ENCODE measurements around the gene NANOGP8. TPM values are rescaled to one million over a fixed set of nuclear protein-coding genes. Genes with fewer than 3 reads are reported as not detected.
"Not testable (repeated sequence)": the region's sequence is repeated elsewhere in the genome, so short reads cannot be mapped to it uniquely, and the experiment has no call there.

Gene NANOGP8
- total RNA-seq, 1 experiment from 2014 or later: not detected

DNA sequence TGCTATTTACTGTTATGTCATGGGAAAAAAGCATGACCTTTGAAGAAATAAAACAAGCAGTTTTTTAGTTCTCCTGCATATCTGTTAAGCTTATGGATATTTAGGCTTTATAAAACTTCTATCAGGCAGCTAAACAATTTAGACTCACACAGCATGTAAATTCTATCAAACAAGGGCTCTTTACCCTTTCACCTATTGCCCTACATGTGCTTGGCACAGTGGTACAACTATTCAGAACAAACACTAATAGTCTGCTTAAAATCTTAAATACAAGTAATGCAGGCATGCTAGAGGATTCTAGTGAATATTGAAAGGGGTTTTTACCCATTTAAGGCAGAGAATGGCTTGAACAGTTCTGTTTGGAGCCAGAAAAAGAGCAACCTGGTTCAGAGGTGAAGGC is 23.4 kb upstream of the NANOGP8 start:
- Histone ChIP-seq H3K4me3 (no peak overlapping the region), H3K36me3 (no peaks in the 10 kb centered on the region), H3K4me1 (no peaks in the 10 kb centered on the region), H3K9me3 (replicated peaks) (no peaks in the 10 kb centered on the region), H3K27ac (no peak overlapping the region), H3K27me3 (peaks cover 10% of the 10 kb centered on the region)
- DNase-seq: no peak

DNA sequence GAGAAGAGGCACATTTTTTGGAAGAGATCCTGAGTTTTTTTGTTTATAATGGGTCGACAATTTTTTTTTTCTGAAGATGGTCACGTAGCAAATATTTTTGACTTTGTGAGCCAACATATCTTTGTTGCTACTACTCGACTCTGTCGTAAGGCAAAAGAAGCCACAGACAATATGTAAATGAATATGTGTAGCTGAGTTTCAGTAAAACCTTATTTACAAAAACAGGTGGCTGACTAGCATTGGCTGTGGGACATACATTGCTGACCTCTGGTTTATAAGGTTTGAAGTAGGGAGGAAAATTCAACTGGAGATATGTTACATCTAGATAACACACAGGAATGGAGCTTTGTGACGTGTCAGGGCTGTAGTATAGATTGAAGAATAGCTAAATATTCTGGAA is 22.5 kb upstream of the NANOGP8 start:
- H3K27me3 ChIP-seq: peaks cover 3% of the 10 kb centered on the region; the same call in 1 of the 2 replicates
- no peaks in the 10 kb centered on the region for H3K9me3 ChIP-seq (replicated peaks)
- no peak for DNase-seq
- H3K36me3 ChIP-seq: no peaks in the 10 kb centered on the region
- no peaks in the 10 kb centered on the region for H3K4me1 ChIP-seq
- H3K4me3 ChIP-seq: no peak overlapping the region
- H3K27ac ChIP-seq: no peak overlapping the region

DNA sequence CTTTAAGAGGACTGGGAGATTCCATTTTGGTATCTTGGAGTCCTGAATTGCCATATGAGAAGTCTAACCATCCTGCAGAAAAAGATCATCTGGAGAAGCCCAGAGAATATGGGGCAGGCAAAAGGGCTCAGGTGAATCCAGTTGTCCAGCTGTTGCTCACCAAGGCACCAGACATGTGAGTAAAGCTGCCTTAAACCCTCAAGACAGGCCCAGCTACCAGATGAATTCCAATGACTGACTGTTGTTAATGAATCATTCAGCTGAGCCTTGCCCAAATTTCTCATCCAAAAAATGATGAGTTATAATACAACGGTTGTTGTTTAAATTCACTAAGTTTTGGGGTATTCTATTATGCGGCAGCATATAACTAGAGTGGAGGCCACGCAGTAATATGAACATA is 22.0 kb upstream of the NANOGP8 start:
- no peaks in the 10 kb centered on the region for H3K4me1 ChIP-seq
- H3K9me3 ChIP-seq (replicated peaks): no peaks in the 10 kb centered on the region
- no peak for DNase-seq
- H3K36me3 ChIP-seq: no peaks in the 10 kb centered on the region
- H3K27me3 ChIP-seq: peaks cover 3% of the 10 kb centered on the region; the same call in 1 of the 2 replicates
- no peak overlapping the region for H3K4me3 ChIP-seq
- no peak overlapping the region for H3K27ac ChIP-seq

DNA sequence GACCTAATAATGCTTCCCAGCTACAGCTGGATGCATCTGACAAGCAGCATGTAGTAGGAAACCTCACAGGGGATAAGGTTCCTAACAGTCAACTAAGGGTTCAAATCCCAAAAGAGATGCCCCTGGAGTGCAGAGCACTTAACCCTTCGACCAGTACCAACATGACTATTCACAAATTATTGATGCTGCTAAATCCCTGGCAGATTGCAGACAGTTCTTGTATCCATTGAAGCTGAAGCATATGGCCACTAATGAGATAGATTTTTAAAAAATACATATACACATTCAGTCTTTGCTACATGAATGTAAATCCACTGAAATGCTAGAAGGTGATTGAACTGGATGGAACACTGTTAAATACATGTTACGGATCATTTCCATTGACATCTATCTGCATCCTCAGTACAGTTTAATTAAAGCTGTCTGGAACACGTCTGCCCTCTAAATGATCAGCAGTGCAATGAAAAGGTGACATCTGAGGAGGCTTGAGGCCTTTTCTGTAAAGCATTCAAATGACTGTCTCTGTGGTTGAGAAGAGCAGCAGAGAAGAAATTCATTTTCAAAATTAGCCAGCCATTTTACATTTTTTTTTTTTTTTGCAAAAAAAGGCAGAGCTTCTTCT is 19.5 kb upstream of the NANOGP8 start:
- H3K9me3 ChIP-seq (replicated peaks): no peaks in the 10 kb centered on the region
- no peaks in the 10 kb centered on the region for H3K36me3 ChIP-seq
- no peak for DNase-seq

DNA sequence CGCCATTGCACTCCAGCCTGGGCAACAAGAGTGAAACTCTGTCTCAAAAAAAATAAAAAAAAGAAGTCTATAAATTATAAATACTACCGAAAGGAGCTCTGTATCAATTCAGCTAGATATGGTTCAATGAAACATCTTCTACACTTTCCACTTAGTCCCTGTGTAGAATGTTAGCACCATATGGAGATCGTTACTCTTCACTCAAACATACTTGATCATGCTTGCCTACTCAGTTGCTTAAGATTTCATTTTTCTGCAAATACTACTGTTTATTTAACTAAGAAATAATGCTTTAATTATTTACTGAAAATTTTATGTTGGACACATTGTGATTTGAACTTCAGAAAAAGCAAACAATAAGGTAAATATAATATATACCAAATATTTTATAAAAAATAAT is 17.1 kb upstream of the NANOGP8 start:
- Histone ChIP-seq H3K27me3 (peaks cover 3% of the 10 kb centered on the region), H3K4me3 (no peak overlapping the region), H3K9me3 (replicated peaks) (no peaks in the 10 kb centered on the region), H3K4me1 (no peaks in the 10 kb centered on the region), H3K36me3 (no peaks in the 10 kb centered on the region), H3K27ac (no peak overlapping the region)
- DNase-seq: no peak

More for the DNA sequence above, 19.5 kb upstream of the NANOGP8 start:
- Histone ChIP-seq H3K27me3 (peaks cover 3% of the 10 kb centered on the region; the same call in 1 of the 2 replicates), H3K27ac (no peak overlapping the region), H3K4me3 (no peak overlapping the region), H3K4me1 (no peaks in the 10 kb centered on the region)

DNA sequence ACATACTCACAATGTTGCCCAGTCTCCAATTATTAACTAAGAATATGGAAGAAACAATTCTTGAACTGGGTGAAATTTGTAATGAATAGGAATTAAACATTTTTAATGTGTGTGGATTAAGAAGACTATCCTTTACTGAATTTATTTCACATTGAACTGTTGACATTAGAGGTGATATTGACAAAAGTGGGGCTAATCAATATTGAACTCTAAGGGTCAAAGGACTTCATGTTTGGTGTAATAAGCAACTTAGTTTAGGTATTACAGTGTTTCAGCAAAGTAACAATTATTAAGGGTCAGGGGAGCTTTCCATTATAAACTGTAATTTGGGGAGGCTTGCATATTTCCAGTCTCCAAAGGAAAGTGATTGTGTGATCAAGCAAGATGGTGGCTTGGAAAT is 16.2 kb upstream of the NANOGP8 start:
- no peaks in the 10 kb centered on the region for H3K4me1 ChIP-seq
- H3K9me3 ChIP-seq (replicated peaks): no peaks in the 10 kb centered on the region
- H3K4me3 ChIP-seq: no peak overlapping the region
- no peaks in the 10 kb centered on the region for H3K36me3 ChIP-seq
- no peak overlapping the region for H3K27ac ChIP-seq
- H3K27me3 ChIP-seq: peaks cover 3% of the 10 kb centered on the region
- DNase-seq: no peak

DNA sequence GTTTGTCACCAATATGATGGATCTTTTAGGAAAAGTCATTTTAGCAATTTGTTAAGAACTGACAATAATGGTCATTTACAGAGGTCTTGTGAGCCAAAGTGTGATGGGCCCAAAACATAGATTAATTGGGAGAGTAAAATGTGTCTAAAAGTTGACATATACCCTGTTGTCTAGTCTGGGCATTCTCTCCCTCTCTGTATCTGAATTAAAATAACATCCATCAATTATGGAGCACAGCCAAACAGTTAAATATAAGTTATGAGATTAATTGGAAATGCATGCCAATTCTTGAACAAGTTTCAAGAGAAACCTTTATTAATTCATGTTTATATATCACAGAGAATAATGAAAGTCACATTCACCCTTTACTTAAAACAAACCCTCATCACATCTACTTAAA is 13.6 kb upstream of the NANOGP8 start:
- no peak overlapping the region for H3K27ac ChIP-seq
- H3K4me3 ChIP-seq: no peak overlapping the region
- no peak for DNase-seq
- no peaks in the 10 kb centered on the region; the same call in 1 of the 2 replicates for H3K27me3 ChIP-seq
- H3K36me3 ChIP-seq: no peaks in the 10 kb centered on the region
- H3K9me3 ChIP-seq (replicated peaks): no peaks in the 10 kb centered on the region
- no peaks in the 10 kb centered on the region for H3K4me1 ChIP-seq

DNA sequence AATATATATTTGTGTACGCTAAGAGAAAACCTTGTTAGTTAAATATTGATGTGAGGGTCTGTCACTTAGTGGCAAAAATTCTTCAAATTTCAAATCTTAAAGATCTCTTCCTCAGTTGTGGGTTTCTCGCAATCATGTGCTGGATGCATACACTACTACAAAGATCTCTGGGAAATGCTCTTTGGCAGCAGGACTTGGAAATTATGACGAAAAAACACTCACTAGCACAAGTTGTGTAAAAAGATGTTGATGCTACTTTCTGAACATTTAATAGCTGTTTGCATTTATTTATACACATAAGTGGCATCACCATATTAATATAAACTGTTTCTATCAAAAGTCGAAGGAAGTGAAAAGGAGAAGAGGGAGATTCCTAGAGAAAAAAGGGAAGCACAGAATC is 10.8 kb upstream of the NANOGP8 start:
- Histone ChIP-seq H3K4me3 (no peak overlapping the region), H3K27ac (no peak overlapping the region), H3K9me3 (replicated peaks) (no peaks in the 10 kb centered on the region), H3K27me3 (no peaks in the 10 kb centered on the region; the same call in 1 of the 2 replicates), H3K4me1 (no peaks in the 10 kb centered on the region), H3K36me3 (no peaks in the 10 kb centered on the region)
- no peak for DNase-seq

DNA sequence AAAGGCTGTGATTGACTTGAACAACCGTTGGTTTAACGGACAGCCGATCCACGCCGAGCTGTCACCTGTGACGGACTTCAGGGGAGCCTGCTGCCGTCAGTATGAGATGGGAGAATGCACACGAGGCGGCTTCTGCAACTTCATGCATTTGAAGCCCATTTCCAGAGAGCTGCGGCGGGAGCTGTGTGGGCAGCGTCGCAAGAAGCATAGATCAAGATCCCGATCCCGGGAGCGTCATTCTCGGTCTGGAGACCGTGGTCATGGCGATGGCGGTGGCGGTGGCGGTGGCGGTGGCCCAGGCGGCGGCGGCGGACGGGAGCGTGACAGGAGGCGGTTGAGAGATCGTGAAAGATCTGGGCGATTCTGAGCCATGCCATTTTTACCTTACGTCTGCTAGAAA is 7.8 kb upstream of the NANOGP8 start:
- Histone ChIP-seq H3K4me3 (no peak overlapping the region), H3K9me3 (replicated peaks) (no peaks in the 10 kb centered on the region), H3K36me3 (no peaks in the 10 kb centered on the region), H3K4me1 (no peaks in the 10 kb centered on the region), H3K27me3 (no peaks in the 10 kb centered on the region; the same call in 1 of the 2 replicates), H3K27ac (no peak overlapping the region)
- no peak for DNase-seq

DNA sequence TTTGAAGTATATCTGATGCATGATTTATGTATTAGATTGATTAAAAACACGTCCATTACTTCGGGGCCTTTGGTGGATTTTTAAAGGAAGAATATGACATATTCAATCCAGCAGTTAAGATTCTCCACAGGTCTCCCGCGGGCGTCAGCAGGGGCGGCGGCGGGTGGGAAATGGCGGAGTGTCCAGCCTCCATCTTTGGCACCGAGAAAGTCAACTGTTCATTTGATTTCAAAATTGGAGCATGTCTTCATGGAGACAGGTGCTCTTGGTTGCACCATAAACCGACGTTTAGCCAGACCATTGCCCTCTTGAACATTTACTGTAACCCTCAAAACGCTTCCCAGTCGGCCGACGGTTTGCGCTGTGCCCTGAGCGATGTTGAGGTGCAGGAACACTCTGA is 7.2 kb upstream of the NANOGP8 start:
- Histone ChIP-seq H3K27ac (no peak overlapping the region), H3K4me3 (no peak overlapping the region), H3K4me1 (no peaks in the 10 kb centered on the region), H3K36me3 (no peaks in the 10 kb centered on the region), H3K9me3 (replicated peaks) (no peaks in the 10 kb centered on the region), H3K27me3 (peaks cover 4% of the 10 kb centered on the region; the same call in 1 of the 2 replicates)
- DNase-seq: no peak

DNA sequence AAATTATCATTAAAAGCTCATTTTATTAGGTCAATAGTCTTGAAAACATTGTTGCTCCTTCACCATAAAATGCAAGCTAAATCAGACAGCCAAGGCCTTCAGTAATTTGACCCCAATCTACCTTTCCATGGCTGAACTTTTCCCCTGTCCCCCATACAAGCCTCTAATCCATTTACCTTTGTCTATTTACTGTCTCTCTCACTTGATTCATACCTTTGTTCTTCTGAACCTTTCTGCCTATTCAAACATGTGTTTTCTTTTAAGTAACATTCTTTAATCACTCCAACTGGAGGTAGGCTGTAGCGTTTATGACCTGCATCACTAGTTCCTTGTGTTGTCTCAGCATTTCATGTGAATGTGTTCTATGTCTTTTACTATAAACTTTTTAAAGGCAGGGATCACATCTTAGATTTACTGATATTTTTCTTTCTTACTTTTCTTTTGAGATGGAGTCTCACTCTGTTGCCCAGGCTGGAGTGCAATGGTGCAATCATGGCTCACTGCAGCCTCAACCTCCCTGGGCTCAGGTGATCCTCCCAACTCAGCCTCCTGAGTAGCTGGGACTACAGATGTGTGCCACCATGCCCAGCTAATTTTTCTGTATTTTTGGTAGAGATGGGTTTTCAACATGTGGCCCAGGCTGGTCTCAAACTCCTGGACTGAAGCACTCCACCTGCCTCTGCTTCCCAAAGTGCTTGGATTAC is 5.2 kb upstream of the NANOGP8 start:
- Histone ChIP-seq H3K27me3 (peaks cover 4% of the 10 kb centered on the region; the same call in 1 of the 2 replicates), H3K36me3 (no peaks in the 10 kb centered on the region), H3K4me1 (no peaks in the 10 kb centered on the region), H3K9me3 (replicated peaks) (no peaks in the 10 kb centered on the region), H3K4me3 (no peak overlapping the region), H3K27ac (no peak overlapping the region)
- no peak for DNase-seq

DNA sequence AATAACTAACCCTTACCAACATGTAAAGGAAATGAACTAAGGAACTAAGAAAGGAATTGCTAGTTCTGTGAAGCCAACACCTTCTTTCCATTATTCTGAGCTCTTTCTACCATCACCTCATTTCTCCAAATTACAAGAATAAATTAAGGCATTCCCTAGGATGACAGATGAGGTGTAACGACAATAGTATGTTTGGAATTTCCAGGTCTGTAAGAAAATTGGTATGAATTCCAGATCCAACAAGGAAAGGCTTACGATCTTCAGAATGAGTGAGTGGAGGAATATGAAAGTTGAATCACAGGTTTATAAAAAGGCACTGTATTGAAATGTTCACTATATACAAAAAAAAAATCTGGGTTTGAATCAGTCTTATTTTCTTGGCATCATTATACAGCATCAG is 4.5 kb upstream of the NANOGP8 start:
- Histone ChIP-seq H3K4me3 (no peak overlapping the region), H3K4me1 (no peaks in the 10 kb centered on the region), H3K9me3 (replicated peaks) (no peaks in the 10 kb centered on the region), H3K27me3 (peaks cover 4% of the 10 kb centered on the region; the same call in 1 of the 2 replicates), H3K36me3 (no peaks in the 10 kb centered on the region), H3K27ac (no peak overlapping the region)
- no peak for DNase-seq

DNA sequence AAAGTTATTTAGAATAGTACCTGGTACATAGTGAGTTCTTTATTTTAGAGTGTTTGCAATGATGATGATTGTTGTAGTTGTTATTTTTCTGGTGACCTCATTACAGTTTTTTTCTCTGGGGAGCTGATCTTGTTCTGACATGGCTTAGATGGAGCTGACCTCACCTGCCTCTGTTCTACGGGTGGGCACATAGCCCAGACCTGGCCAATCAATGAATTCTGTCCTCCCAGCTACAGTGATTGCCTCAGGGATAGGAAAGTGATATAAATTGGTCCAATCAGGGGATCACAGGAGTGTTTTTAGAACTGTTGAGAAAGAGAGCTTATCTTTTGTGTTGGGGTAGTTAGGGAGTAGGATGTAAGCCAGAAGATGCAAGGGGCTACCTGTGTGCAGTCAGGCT is 3.2 kb upstream of the NANOGP8 start:
- no peaks in the 10 kb centered on the region for H3K36me3 ChIP-seq
- no peak for DNase-seq
- H3K4me1 ChIP-seq: no peaks in the 10 kb centered on the region
- no peak overlapping the region for H3K27ac ChIP-seq
- H3K9me3 ChIP-seq (replicated peaks): no peaks in the 10 kb centered on the region
- H3K27me3 ChIP-seq: peaks cover 4% of the 10 kb centered on the region; the same call in 1 of the 2 replicates
- no peak overlapping the region for H3K4me3 ChIP-seq

DNA sequence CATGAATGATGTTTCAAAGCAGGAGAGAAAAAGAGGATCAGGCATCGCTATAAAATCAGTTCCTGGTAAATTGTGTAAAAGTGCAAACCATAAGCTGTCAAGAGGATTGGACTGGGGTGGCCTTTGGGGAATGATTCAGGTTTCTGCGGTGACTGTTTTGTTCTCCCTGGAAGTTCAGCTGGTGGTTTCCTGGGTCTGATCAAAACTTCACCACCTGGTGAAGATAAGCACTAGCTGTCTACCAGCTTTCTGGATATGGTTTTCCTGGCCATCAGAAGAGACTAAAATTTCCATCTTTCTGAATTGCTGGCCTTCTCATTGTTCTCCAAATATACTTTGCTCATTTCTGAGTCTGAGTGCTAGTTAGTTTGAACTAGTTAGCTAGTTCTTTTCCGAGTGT is 2.7 kb upstream of the NANOGP8 start:
- no peaks in the 10 kb centered on the region for H3K9me3 ChIP-seq (replicated peaks)
- no peak overlapping the region for H3K4me3 ChIP-seq
- H3K27ac ChIP-seq: no peak overlapping the region
- H3K27me3 ChIP-seq: peaks cover 4% of the 10 kb centered on the region; the same call in 1 of the 2 replicates
- no peak for DNase-seq
- H3K4me1 ChIP-seq: no peaks in the 10 kb centered on the region
- no peaks in the 10 kb centered on the region for H3K36me3 ChIP-seq

DNA sequence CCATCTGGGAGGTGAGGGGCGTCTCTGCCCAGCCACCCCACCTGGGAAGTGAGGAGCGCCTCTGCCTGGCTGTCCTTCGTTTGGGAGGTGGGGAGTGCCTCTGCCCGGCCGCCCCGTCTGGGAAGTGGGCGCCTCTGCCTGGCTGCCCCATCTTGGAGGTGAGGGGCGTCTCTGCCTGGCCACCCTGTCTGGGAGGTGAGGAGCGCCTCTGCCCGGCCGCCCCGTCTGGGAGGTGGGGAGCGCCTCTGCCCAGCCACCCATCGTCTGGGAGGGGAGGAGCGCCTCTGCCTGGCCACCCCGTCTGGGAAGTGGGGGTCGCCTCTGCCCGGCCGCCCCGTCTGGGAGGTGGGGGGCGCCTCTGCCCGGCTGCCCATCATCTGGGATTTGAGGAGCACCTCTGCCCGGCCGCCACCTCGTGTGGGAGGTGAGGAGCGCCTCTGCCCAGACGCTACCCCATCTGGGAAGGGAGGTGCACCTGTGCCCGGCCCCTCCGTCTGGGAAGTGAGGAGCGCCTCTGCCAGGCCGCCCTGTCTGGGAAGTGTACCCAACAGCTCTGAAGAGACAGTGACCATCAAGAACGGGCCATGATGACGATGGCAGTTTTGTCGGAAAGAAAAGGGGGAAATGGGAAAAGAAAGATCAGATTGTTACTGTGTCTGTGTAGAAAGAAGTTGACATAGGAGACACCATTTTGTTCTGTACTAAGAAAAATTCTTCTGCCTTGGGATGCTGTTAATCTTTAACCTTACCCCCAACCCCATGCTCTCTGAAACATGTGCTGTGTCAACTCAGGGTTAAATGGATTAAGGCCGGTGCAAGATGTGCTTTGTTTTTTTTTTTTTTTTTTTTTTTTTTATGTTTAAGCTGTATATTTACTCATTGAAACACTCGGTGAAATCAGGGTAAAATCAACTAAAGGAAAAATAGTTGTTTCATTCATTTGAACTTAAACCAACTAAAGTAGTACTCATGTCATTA is 2.4 kb downstream of the NANOGP8 start:
- H3K36me3 ChIP-seq; H3K27ac ChIP-seq; H3K27me3 ChIP-seq; H3K9me3 ChIP-seq (replicated peaks); DNase-seq; H3K4me1 ChIP-seq; H3K4me3 ChIP-seq: not testable (repeated sequence)
